GM20000 (cell line): ENCODE results near the gene TESK1.

Experiments
- DNase-seq: peaks from one replicate; pipeline ENCODE4 v3.0.0; 2012; ENCODE audit warnings: low spot score
- TF ChIP-seq, protein P1 (sequence below): IDR thresholded peaks from 2 replicates; pipeline ENCODE4 v1.5.1; 2012; ENCODE audit warnings: mild to moderate bottlenecking, control low read depth; ENCODE audit errors: extremely low read depth, missing control alignments

The TESK1 gene

DNA sequence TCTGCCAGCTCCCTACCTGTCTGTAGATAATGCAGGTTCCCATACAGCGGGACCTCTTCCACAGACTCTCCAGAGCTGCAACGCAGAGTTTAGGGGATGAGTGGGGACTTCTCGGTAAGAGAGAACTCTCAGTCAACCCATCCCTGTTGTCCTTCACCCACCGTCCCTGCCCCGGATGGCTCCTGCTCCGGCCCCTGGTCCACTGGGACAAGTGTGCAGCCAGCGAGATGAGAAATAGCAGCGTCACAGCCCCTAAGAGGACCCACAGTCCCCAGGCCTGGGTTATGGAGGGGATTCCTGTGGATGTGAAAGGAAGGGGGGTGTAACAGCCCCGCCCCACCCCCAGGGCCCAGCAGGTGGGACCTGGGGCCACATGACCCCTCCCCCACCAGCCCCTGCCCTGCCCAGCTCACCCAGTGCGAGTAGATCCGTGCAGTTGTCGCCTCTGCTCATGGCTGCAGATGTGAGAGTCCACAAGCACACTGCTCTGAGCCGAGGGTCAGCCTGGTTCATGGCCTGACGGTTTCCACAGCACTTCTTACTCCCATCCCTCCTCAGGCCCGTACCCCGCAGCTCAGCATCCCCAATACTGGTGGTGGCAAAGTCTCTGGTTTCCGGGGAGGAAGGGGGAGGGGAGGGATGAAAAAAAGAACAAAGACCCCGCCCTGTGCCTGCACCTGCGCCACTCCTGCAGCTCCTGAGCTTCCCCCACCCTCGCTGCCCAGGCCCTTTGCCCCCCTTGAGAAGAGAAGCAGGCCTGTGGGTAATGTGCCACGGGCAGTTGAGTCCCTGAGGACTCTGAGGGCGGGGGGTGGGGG is 45.5 kb downstream of the TESK1 start, which contains the start of gene SIT1:
Gene SIT1, minus strand, starts transcription at position 591 of the 818 bp plus-strand sequence. Its CDS starts 78 bp downstream, at position 513.
- DNase-seq: peak; percentile 65
- TF ChIP-seq, protein P1, sequence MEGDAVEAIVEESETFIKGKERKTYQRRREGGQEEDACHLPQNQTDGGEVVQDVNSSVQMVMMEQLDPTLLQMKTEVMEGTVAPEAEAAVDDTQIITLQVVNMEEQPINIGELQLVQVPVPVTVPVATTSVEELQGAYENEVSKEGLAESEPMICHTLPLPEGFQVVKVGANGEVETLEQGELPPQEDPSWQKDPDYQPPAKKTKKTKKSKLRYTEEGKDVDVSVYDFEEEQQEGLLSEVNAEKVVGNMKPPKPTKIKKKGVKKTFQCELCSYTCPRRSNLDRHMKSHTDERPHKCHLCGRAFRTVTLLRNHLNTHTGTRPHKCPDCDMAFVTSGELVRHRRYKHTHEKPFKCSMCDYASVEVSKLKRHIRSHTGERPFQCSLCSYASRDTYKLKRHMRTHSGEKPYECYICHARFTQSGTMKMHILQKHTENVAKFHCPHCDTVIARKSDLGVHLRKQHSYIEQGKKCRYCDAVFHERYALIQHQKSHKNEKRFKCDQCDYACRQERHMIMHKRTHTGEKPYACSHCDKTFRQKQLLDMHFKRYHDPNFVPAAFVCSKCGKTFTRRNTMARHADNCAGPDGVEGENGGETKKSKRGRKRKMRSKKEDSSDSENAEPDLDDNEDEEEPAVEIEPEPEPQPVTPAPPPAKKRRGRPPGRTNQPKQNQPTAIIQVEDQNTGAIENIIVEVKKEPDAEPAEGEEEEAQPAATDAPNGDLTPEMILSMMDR: no peak

DNA sequence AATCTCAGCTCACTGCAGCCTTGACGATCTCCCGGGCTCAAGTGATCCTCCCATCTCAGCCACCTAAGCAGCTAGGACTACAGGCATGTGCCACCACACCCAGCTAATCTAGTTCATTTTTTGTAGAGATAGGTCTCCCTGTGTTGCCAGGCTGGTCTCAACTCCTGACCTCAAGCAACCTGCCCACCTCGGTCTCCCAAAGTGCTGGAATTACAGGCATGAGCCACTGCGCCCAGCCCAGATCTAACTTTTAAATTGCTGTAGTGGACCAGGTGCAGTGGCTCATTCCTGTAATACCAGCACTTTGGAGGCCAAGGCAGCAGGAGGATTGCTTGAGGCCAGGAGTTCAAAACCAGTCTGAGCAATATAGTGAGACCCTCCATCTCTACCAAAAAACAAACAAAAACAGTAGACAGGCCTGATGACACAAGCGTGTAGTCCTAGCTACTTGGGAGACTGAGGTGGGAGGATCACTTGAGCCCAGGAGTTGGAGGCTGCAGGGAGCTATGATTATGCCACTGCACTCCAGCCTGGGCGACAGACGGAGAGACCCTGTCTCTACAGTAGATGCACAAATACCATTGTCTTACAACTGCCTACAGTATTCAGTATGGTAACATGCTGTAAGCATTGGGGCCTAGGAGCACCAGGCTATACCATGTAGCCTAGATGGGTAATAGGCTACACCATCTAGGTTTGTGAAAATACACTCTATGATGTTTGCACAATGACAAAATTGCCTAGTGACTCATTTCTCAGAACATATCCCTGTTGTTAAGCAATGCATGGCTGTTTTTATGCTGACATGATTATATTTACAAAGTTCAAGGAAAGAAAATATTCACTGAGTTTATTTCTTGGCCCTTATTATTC is 47.1 kb downstream of the TESK1 start:
- TF ChIP-seq, protein P1: no peak
- DNase-seq: no peak

DNA sequence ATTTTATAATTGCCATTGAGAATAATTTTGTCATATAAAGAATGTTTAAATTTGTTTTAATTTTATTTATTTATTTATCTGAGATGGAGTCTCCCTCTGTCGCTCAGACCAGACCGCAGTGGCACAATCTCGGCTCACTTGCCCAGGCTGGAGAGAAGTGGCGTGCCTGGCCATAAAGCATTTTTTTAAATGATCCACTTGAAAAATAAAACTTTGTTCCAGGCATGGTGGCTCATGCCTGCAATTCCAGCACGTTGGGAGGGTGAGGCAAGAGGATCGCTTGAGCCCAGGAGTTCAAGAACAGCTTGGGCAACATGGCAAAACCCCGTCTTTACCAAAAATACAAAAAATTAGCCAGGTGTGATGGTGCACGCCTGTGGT is 47.8 kb downstream of the TESK1 start:
- DNase-seq: no peak
- TF ChIP-seq, protein P1: no peak

DNA sequence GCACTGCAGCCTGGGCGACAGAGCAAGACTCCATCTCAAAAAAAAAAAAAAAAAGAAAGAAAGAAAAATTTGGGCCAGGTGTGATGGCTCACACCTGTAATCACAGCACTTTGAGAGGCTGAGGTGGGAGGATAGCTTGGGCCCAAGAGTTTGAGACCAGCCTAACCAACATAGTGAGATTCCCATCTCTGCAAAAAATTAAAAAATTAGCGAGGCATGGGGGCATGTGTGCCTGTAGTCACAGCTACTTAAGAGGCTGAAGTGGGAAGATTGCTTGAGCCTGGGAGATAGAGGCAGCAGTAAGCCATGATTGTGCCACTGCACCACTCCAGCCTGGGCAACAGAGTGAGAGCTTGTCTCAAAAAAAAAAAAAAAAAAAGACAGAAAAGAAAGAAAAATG is 48.5 kb downstream of the TESK1 start:
- TF ChIP-seq, protein P1: no peak
- no peak for DNase-seq

DNA sequence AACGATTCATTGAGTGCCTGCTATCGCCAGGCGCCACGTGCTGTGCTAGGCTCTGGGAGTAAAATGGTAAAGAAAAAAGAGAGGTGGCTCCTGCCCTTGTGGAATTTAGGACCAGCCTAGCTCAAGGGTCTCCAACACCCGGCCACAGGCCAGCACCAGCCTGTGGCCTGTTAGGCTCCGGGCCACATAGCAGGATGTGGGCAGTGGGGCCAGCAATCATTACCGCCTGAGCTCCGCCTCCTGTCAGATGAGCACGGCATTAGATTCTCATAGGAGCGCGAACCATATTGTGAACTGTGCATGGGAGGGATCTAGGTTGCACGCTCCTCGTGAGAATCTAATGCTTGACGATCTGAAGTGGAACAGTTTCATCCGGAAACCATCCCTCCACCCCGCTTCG is 51.3 kb downstream of the TESK1 start:
- no peak for DNase-seq
- TF ChIP-seq, protein P1: no peak

DNA sequence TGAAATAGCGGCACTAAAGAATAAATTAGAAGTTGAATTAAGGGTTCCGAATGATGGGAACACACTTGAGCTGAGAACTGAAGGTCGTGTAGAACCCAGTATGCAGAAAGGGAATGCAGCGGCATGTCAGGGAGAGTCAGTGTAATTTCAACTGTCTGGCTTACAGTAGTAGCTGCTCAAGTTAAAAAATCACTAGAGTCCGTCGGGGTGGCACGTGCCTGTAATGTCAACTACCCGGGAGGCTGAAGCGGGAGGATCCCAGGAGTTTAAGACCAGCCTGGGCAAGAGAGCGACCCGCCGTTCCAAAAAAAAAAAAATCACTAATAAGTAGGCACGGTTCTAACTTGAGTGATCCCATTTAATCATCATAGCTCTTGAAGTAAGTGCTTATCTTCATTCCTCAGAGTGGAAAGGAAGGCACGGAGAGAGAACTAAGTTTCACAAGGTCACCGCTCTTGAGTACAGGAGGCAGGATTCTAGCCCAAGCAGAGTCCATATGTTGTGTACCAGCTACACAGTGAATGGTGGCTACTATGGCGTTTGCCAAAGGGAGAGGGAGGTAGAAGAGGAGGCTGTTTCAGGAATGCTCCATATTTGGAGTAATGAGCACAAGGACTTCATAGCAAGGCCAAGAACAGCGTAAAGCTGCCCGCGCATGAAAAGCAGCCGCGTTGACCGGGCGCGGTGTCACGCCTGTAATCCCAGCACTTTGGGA is 51.9 kb downstream of the TESK1 start:
- no peak for DNase-seq
- TF ChIP-seq, protein P1: no peak
